SU-DHL-6 (cell line): ENCODE data around the gene ZC3H4.

Experiments
- H2AFZ ChIP-seq: fragments of 200-600 bp; sonication (generic); 2 replicates; pipeline ENCODE4 v1.6.1; 2014; ENCODE audit warnings: low read depth, mild to moderate bottlenecking, moderate library complexity, mixed read lengths, antibody characterized with exemption, low read length; ENCODE audit not compliant: severe bottlenecking
- H3F3A ChIP-seq: fragments of 200-600 bp; shearing (Covaris generic); 2 replicates; pipeline ENCODE4 v1.6.0; 2016; ENCODE audit warnings: antibody characterized with exemption, mild to moderate bottlenecking; ENCODE audit not compliant: insufficient read depth
- H3K27ac ChIP-seq: fragments of 200-600 bp; sonication (generic); 2 replicates; pipeline ENCODE4 v1.5.1; 2016; ENCODE audit warnings: low read depth, mild to moderate bottlenecking, low read length, moderate library complexity, mixed read lengths
- H3K27me3 ChIP-seq: fragments of 200-600 bp; sonication (generic), shearing (Covaris generic); 2 replicates; pipeline ENCODE4 v1.6.0; 2014; ENCODE audit warnings: mild to moderate bottlenecking, low read length
- H3K36me3 ChIP-seq: fragments of 200-600 bp; sonication (generic); 2 replicates; pipeline ENCODE4 v1.6.1; 2014; ENCODE audit warnings: mild to moderate bottlenecking, low read length, mixed read lengths
- H3K4me2 ChIP-seq: fragments of 300-600, 200-600 bp; shearing (Covaris generic), sonication (generic); 2 replicates; pipeline ENCODE4 v1.6.0; 2014; ENCODE audit warnings: low read length, low read depth, mild to moderate bottlenecking; ENCODE audit not compliant: poor library complexity, severe bottlenecking
- H3K4me3 ChIP-seq: fragments of 200-600 bp; sonication (generic); 2 replicates; pipeline ENCODE4 v1.5.1; 2014; ENCODE audit warnings: antibody characterized with exemption, low read length, mild to moderate bottlenecking, mixed read lengths; ENCODE audit not compliant: insufficient read depth, poor library complexity, severe bottlenecking
- H3K79me2 ChIP-seq: fragments of 200-600 bp; sonication (generic); 2 replicates; pipeline ENCODE4 v1.6.1; 2014; ENCODE audit warnings: mild to moderate bottlenecking, low read length, moderate library complexity; ENCODE audit not compliant: insufficient read depth
- H3K9ac ChIP-seq: fragments of 200-600 bp; sonication (generic); 2 replicates; pipeline ENCODE4 v1.7.0; 2014; ENCODE audit warnings: mild to moderate bottlenecking, low read length
- H3K9me2 ChIP-seq: fragments of 200-600 bp; sonication (generic); replicated peaks from 2 replicates; pipeline ENCODE4 v1.6.1; 2014; ENCODE audit warnings: low read length; ENCODE audit not compliant: insufficient read depth
- H3K9me3 ChIP-seq: fragments of 200-600 bp; sonication (generic); 2 replicates; pipeline ENCODE4 v1.6.1; 2014; ENCODE audit warnings: low read length, mixed read lengths; ENCODE audit not compliant: insufficient read depth
- H4K20me1 ChIP-seq: fragments of 200-600 bp; sonication (generic); 2 replicates; pipeline ENCODE4 v1.6.1; 2014; ENCODE audit warnings: low read depth, mild to moderate bottlenecking, antibody characterized with exemption, low read length, moderate library complexity, mixed read lengths
- CTCF ChIP-seq: fragments of 200-600 bp; sonication (generic); IDR thresholded peaks from one replicate; pipeline ENCODE4 v1.5.1; 2017; ENCODE audit warnings: antibody characterized with exemption, mild to moderate bottlenecking, low read length, moderate library complexity; ENCODE audit not compliant: insufficient read depth, poor library complexity, severe bottlenecking
- EZH2phosphoT487 ChIP-seq: fragments of 200-600 bp; sonication (generic), shearing (Covaris generic); conservative IDR thresholded peaks from 2 replicates; pipeline ENCODE4 v1.6.1; 2018; ENCODE audit warnings: mild to moderate bottlenecking, antibody characterized with exemption, low read length, moderate library complexity, mixed read lengths

The ZC3H4 gene

GRCh38 chr19:47155148-47155547 lies 41.6 kb upstream of the ZC3H4 start:
- Histone ChIP-seq H3K27ac (no peak overlapping the region), H3K79me2 (peaks cover 28% of the 10 kb centered on the region), H4K20me1 (no peaks in the 10 kb centered on the region; the same call in 1 of the 2 replicates)

GRCh38 chr19:47153266-47153665 lies 39.7 kb upstream of the ZC3H4 start:
- no peak overlapping the region for H3K9ac ChIP-seq
- H2AFZ ChIP-seq = no peak overlapping the region
- no peaks in the 10 kb centered on the region for H3K27me3 ChIP-seq
- H3K9me2 ChIP-seq = no peaks in the 10 kb centered on the region
- H4K20me1 ChIP-seq = no peaks in the 10 kb centered on the region; the same call in 1 of the 2 replicates
- no peaks in the 10 kb centered on the region for H3F3A ChIP-seq
- H3K36me3 ChIP-seq = peaks cover 56% of the 10 kb centered on the region
- H3K9me3 ChIP-seq = no peaks in the 10 kb centered on the region
- H3K27ac ChIP-seq = no peak overlapping the region
- peaks cover 41% of the 10 kb centered on the region for H3K79me2 ChIP-seq
- no peak overlapping the region for H3K4me2 ChIP-seq
- TF ChIP-seq CTCF = no peak
- no peak for TF ChIP-seq EZH2phosphoT487
- H3K4me3 ChIP-seq = no peak overlapping the region

More at GRCh38 chr19:47155148-47155547, 41.6 kb upstream of the ZC3H4 start:
- no peak overlapping the region for H3K4me3 ChIP-seq
- H3K9me3 ChIP-seq = no peaks in the 10 kb centered on the region
- H3K4me2 ChIP-seq = no peak overlapping the region
- no peak overlapping the region for H2AFZ ChIP-seq
- no peaks in the 10 kb centered on the region for H3K9me2 ChIP-seq
- no peak for TF ChIP-seq EZH2phosphoT487
- no peak for TF ChIP-seq CTCF
- H3K36me3 ChIP-seq = peaks cover 52% of the 10 kb centered on the region
- H3K9ac ChIP-seq = no peak overlapping the region
- H3F3A ChIP-seq = no peaks in the 10 kb centered on the region
- no peaks in the 10 kb centered on the region for H3K27me3 ChIP-seq

GRCh38 chr19:47152632-47153031 lies 39.1 kb upstream of the ZC3H4 start:
- Histone ChIP-seq H3K9me2 (no peaks in the 10 kb centered on the region), H3K36me3 (peaks cover 52% of the 10 kb centered on the region)

More at GRCh38 chr19:47152632-47153031, 39.1 kb upstream of the ZC3H4 start:
- Histone ChIP-seq H3K9me3 (no peaks in the 10 kb centered on the region), H3K27ac (no peak overlapping the region), H3K4me3 (no peak overlapping the region), H3K27me3 (no peaks in the 10 kb centered on the region), H3F3A (no peaks in the 10 kb centered on the region), H4K20me1 (no peaks in the 10 kb centered on the region; the same call in 1 of the 2 replicates), H2AFZ (no peak overlapping the region), H3K4me2 (no peak overlapping the region), H3K9ac (no peak overlapping the region), H3K79me2 (peaks cover 43% of the 10 kb centered on the region)
- TF ChIP-seq CTCF = no peak
